OCI-LY7 (cell line): ENCODE data around the gene CNR1. TPM values are rescaled to one million over a fixed set of nuclear protein-coding genes. Genes with fewer than 3 reads are reported as not detected.

Experiments used
- Bru-seq: library from RNA; stranded (reverse); fragments of 400-500 nt; gene quantifications from one replicate; lab custom pipeline; 2021; lab: Mats Ljungman, UMichigan
- BruChase-seq, 2 experiments: library from RNA; stranded (reverse); fragments of 400-500 nt; gene quantifications; one replicate each; lab custom pipeline; 2021; lab: Mats Ljungman, UMichigan
- BruUV-seq: library from RNA; stranded (reverse); fragments of 400-500 nt; replicated peaks from 2 replicates; lab custom pipeline; 2021; lab: Mats Ljungman, UMichigan
- CTCF ChIA-PET: fragments of 300-600 bp; sonication (Branson Sonifier 250); formaldehyde crosslinking; loops from one replicate; lab custom pipeline; 2022; ENCODE audit warnings: antibody characterized with exemption; ENCODE audit not compliant: unreplicated experiment; lab: Charles Lee
- POLR2A ChIA-PET: fragments of 300-600 bp; sonication (Branson Sonifier 250); formaldehyde crosslinking; loops from one replicate; lab custom pipeline; 2022; ENCODE audit warnings: antibody characterized with exemption; lab: Charles Lee
- DNase-seq: peaks from one replicate; pipeline ENCODE4 v3.0.0-alpha.2; 2015; ENCODE audit warnings: low spot score
- H2AFZ ChIP-seq: fragments of 200-600 bp; sonication (generic), shearing (Covaris generic); 2 replicates; pipeline ENCODE4 v1.6.1; 2014; ENCODE audit warnings: mild to moderate bottlenecking, antibody characterized with exemption, low read length, moderate library complexity
- H3K27ac ChIP-seq: fragments of 200-600 bp; sonication (generic); 2 replicates; pipeline ENCODE4 v1.5.1; 2014; ENCODE audit warnings: mixed run types, low read depth, mild to moderate bottlenecking, moderate library complexity, low read length, inconsistent platforms; ENCODE audit not compliant: poor library complexity, severe bottlenecking
- H3K36me3 ChIP-seq: fragments of 200-600 bp; sonication (generic); 2 replicates; pipeline ENCODE4 v1.6.1; 2014; ENCODE audit warnings: mild to moderate bottlenecking, antibody characterized with exemption, low read length, moderate library complexity, mixed read lengths; ENCODE audit not compliant: insufficient read depth
- H3K4me1 ChIP-seq: fragments of 200-600 bp; sonication (generic); 2 replicates; pipeline ENCODE4 v1.5.1; 2014; ENCODE audit warnings: mild to moderate bottlenecking, low read length; ENCODE audit not compliant: insufficient read depth, poor library complexity, severe bottlenecking
- H3K4me2 ChIP-seq: fragments of 200-600 bp; sonication (generic); 2 replicates; pipeline ENCODE4 v1.6.1; 2014; ENCODE audit warnings: mild to moderate bottlenecking, low read length
- H3K4me3 ChIP-seq: fragments of 200-600 bp; sonication (generic); 2 replicates; pipeline ENCODE4 v1.5.1; 2014; ENCODE audit warnings: mild to moderate bottlenecking, low read depth, low read length; ENCODE audit not compliant: poor library complexity, severe bottlenecking
- H3K79me2 ChIP-seq: fragments of 200-600 bp; sonication (generic); 2 replicates; pipeline ENCODE4 v1.6.1; 2016; ENCODE audit warnings: low read depth, mild to moderate bottlenecking, low read length, moderate library complexity, mixed read lengths; ENCODE audit not compliant: insufficient read depth
- H3K9me2 ChIP-seq: fragments of 200-600 bp; sonication (generic); 2 replicates; pipeline ENCODE4 v1.6.1; 2016; ENCODE audit warnings: mild to moderate bottlenecking, low read length, mixed read lengths; ENCODE audit not compliant: insufficient read depth
- H3K9me3 ChIP-seq: fragments of 200-600 bp; sonication (generic); 2 replicates; pipeline ENCODE4 v1.6.1; 2014; ENCODE audit warnings: mild to moderate bottlenecking, mixed run types, low read length, mixed read lengths
- H4K20me1 ChIP-seq: fragments of 200-600 bp; sonication (generic); 2 replicates; pipeline ENCODE4 v1.6.1; 2014; ENCODE audit warnings: mild to moderate bottlenecking, antibody characterized with exemption, low read length, moderate library complexity, mixed read lengths; ENCODE audit not compliant: insufficient read depth
- CTCF ChIP-seq: fragments of 200-600 bp; sonication (generic); conservative IDR thresholded peaks from 2 replicates; pipeline ENCODE4 v1.5.1; 2014; ENCODE audit warnings: mild to moderate bottlenecking, antibody characterized with exemption, low read length, moderate library complexity, mixed read lengths
- EZH2phosphoT487 ChIP-seq: fragments of 200-600 bp; sonication (generic); IDR thresholded peaks from 2 replicates; pipeline ENCODE4 v1.6.1; 2018; ENCODE audit warnings: low read depth, borderline replicate concordance, mild to moderate bottlenecking, mixed run types, antibody characterized with exemption, low read length, moderate library complexity, mixed read lengths
- intact Hi-C: fragments of 100-400 bp; cut with micrococcal nuclease; formaldehyde crosslinking; loops from one replicate; pipeline ENCODE4 v1.10.0; 2022; ENCODE audit not compliant: unreplicated experiment
- long read RNA-seq: library from polyadenylated mRNA; stranded (forward); transcript quantifications from one replicate; pipeline ENCODE4 v2.0.0, GENCODE V29; 2022
- total RNA-seq, 2 experiments: library from RNA; depleted of rRNA in 1 of 2; stranded (reverse); fragments of >200 nt in 1 of 2; shearing (Covaris generic) in 1 of 2; gene quantifications; 2 replicates each; pipeline ENCODE4 v1.2.3, GENCODE V29; 2014 to 2022

The CNR1 gene
- total RNA-seq (2014; rRNA removed; shearing (Covaris generic)) (109 and 150 TPM in 2 replicates), total RNA-seq (2022) (246 and 247 TPM in 2 replicates), Bru-seq, nascent RNA (percentile 99 among the genes with signal in this experiment), BruChase-seq, experiment 1, labeled RNA remaining after a 6-hour chase (percentile 97 among the genes with signal in this experiment), BruChase-seq, experiment 2, labeled RNA remaining after a 2-hour chase (percentile 99 among the genes with signal in this experiment)
- long read RNA-seq, full-length matches to known transcripts, result 74 of 286 reads
- long read RNA-seq, partial matches to known transcripts, result 5 of 286 reads
- long read RNA-seq, other reads (novel, unspliced or antisense), result 207 of 286 reads

- CTCF ChIA-PET, result interaction anchor here (0.6 to 1.0 kb wide), 3 partner anchors 14 to 335 kb away, joined by 3 read pairs; no protein-coding TSS in a partner anchor
These were observed at the start of gene CNR1 for GRCh38 chr6:88165844-88166492. Gene CNR1, minus strand, starts transcription at chr6:88166347. Its CDS starts 21,073 bp downstream, at chr6:88145274.

GRCh38 chr6:88211446-88211845 is 45.3 kb upstream of the CNR1 start:
- no peaks in the 10 kb centered on the region for H3K79me2 ChIP-seq
- no peaks in the 10 kb centered on the region for H4K20me1 ChIP-seq
- H3K4me1 ChIP-seq, result no peaks in the 10 kb centered on the region
- no TSS peak for BruUV-seq
- H3K9me2 ChIP-seq, result no peaks in the 10 kb centered on the region
- H3K36me3 ChIP-seq, result no peaks in the 10 kb centered on the region
- TF ChIP-seq CTCF (no peak), EZH2phosphoT487 (no peak)
- H2AFZ ChIP-seq, result no peak overlapping the region
- H3K9me3 ChIP-seq, result no peaks in the 10 kb centered on the region
- POLR2A ChIA-PET, result interaction anchor here (0.5 kb wide), 1 partner anchor 38 kb away, joined by 3 read pairs; no protein-coding TSS in a partner anchor
- H3K27ac ChIP-seq, result no peak overlapping the region
- DNase-seq, result no peak
- no peak overlapping the region for H3K4me3 ChIP-seq
- no peak overlapping the region for H3K4me2 ChIP-seq
- CTCF ChIA-PET, result no interaction called here
- intact Hi-C loops, result no loop called here

More at GRCh38 chr6:88165844-88166492, at the start of gene CNR1:
- peak within 1 kb of the TSS; percentile 97 for H3K4me3 ChIP-seq
- no peaks in the 10 kb centered on the region for H3K9me3 ChIP-seq
- peak; percentile 36; the same call in 1 of the 2 replicates for TF ChIP-seq CTCF
- TF ChIP-seq EZH2phosphoT487, result no peak
- H3K36me3 ChIP-seq, result peaks cover 49% of the 10 kb centered on the region
- peaks cover 70% of the 10 kb centered on the region for H3K79me2 ChIP-seq
- no peaks in the 10 kb centered on the region for H3K9me2 ChIP-seq
- H3K27ac ChIP-seq, result peak within 1 kb of the TSS; percentile 80
- H4K20me1 ChIP-seq, result no peaks in the 10 kb centered on the region; the same call in 1 of the 2 replicates
- POLR2A ChIA-PET, result interaction anchor here (0.6 to 5.5 kb wide), 17 partner anchors 9 to 773 kb away, joined by 3 to 153 read pairs (median 6); no protein-coding TSS in a partner anchor
- H3K4me1 ChIP-seq, result peaks cover 45% of the 10 kb centered on the region
- intact Hi-C loops, result loop anchor here (1.0 to 10.0 kb wide), 11 partner anchors 12 to 1189 kb away; partner anchors contain the start of genes CFAP206, SLC35A1 and UBE2J1
- BruUV-seq, result no TSS peak
- peak within 1 kb of the TSS; percentile 93 for H3K4me2 ChIP-seq
- H2AFZ ChIP-seq, result peak within 1 kb of the TSS; percentile 2; the same call in 1 of the 2 replicates
- peak; percentile 83 for DNase-seq
